Measurements from ENCODE around the gene KCNIP1.
"Not testable (repeated sequence)": the region's sequence is repeated elsewhere in the genome, so short reads cannot be mapped to it uniquely, and the experiment has no call there.

The KCNIP1 gene

DNA sequence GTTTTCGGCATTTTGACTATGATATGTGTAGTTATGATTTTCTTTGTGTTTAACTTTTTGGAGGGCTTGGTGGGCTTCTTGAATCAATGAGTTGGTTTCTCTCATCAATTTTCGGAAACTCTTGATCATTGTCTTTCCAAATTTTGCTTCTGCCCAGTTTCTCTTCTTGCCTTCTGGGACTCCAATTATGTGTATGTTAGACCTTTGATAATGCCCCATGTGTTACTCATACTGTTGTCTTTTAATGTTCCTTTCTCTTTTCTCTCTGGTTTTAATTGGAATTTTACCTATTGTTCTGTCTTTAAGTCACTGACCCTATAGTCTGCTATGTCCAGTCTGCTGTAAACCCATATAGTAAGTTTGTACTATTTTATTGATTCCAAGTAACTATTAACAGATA is 41.5 kb downstream of the KCNIP1 start:
- DNase-seq: no peak
- no peak overlapping the region for H2AFZ ChIP-seq (ENCODE audit: insufficient read depth, low read length, poor library complexity)
- H3K9me3 ChIP-seq (ENCODE audit: insufficient read depth, low read depth, low read length): no peaks in the 10 kb centered on the region
- H3K4me3 ChIP-seq (ENCODE audit: low read depth, low read length): no peak overlapping the region
- no peak overlapping the region for H3K27ac ChIP-seq (ENCODE audit: low read depth, low read length)
- H3K4me2 ChIP-seq (ENCODE audit: low read length): no peak overlapping the region
- H3K4me1 ChIP-seq (ENCODE audit: control insufficient read depth in 1 of 2, insufficient read depth in 2 of 2, low read length in 2 of 2): no peaks in the 10 kb centered on the region
- H3K27me3 ChIP-seq (ENCODE audit: insufficient read depth, low read length): no peaks in the 10 kb centered on the region
- WGBS (ENCODE audit: extremely low coverage, insufficient coverage, insufficient read length): no CpG with 5 or more reads among the region's 2 CpGs
- no peak overlapping the region for H3K9ac ChIP-seq (ENCODE audit: low read length)
- H4K12ac ChIP-seq (ENCODE audit: low read depth, low read length): no peak overlapping the region
- no peaks in the 10 kb centered on the region for H3K79me2 ChIP-seq (ENCODE audit: control insufficient read depth, insufficient read depth, low read length, poor library complexity)
- H3K14ac ChIP-seq (ENCODE audit: low read length): no peak overlapping the region
- no peak overlapping the region for H4K91ac ChIP-seq (ENCODE audit: low read depth, low read length)
- no peak overlapping the region for H2AK5ac ChIP-seq (ENCODE audit: low read length)
- H2BK120ac ChIP-seq (ENCODE audit: insufficient read depth, low read length, poor library complexity): no peak overlapping the region
- H3K36me3 ChIP-seq (ENCODE audit: control insufficient read depth in 1 of 2, insufficient read depth in 2 of 2, low read length in 2 of 2): no peaks in the 10 kb centered on the region
- no peaks in the 10 kb centered on the region for H3K79me1 ChIP-seq (ENCODE audit: low read length)
- no peak overlapping the region for H3K4ac ChIP-seq (ENCODE audit: low read depth, low read length)
- H4K8ac ChIP-seq (ENCODE audit: low read depth, low read length): no peak overlapping the region
- no peak overlapping the region for H3K18ac ChIP-seq (ENCODE audit: low read length)
- no peak overlapping the region for H2BK12ac ChIP-seq (ENCODE audit: low read length)
- no peak overlapping the region for H2BK5ac ChIP-seq (ENCODE audit: low read depth, low read length, poor library complexity)
- no peak overlapping the region for H3K23ac ChIP-seq (ENCODE audit: low read length)

DNA sequence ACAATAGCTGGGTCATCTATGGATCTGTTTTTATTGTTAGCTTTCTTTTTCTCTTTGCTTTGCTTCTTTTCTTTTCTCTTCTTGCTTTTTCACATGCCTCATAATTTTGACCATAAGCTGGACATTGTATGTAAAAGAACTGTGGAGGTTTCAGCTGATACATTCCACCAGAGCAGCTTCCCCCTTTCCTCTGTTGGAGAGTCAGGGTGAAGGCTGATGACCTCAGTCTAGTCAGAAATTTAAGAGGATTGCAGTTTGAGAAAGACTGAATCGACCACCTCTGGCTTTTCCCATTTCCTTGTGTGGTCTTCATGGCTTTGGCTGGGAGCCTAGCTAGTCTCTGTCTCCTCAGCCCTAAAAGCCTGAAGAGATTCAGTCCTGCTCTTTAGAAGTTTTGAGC is 42.0 kb downstream of the KCNIP1 start:
- no peak overlapping the region for H3K14ac ChIP-seq (ENCODE audit: low read length)
- H3K18ac ChIP-seq (ENCODE audit: low read length): no peak overlapping the region
- H3K9ac ChIP-seq (ENCODE audit: low read length): no peak overlapping the region
- no peak overlapping the region for H2BK5ac ChIP-seq (ENCODE audit: low read depth, low read length, poor library complexity)
- no peak overlapping the region for H2BK12ac ChIP-seq (ENCODE audit: low read length)
- no peaks in the 10 kb centered on the region for H3K4me1 ChIP-seq (ENCODE audit: control insufficient read depth in 1 of 2, insufficient read depth in 2 of 2, low read length in 2 of 2)
- no peak overlapping the region for H4K91ac ChIP-seq (ENCODE audit: low read depth, low read length)
- H3K9me3 ChIP-seq (ENCODE audit: insufficient read depth, low read depth, low read length): no peaks in the 10 kb centered on the region
- H2AK5ac ChIP-seq (ENCODE audit: low read length): no peak overlapping the region
- no peaks in the 10 kb centered on the region for H3K27me3 ChIP-seq (ENCODE audit: insufficient read depth, low read length)
- no CpG with 5 or more reads among the region's 1 CpG for WGBS (ENCODE audit: extremely low coverage, insufficient coverage, insufficient read length)
- H3K4me2 ChIP-seq (ENCODE audit: low read length): no peak overlapping the region
- DNase-seq: no peak
- H3K79me1 ChIP-seq (ENCODE audit: low read length): no peaks in the 10 kb centered on the region
- H2BK120ac ChIP-seq (ENCODE audit: insufficient read depth, low read length, poor library complexity): no peak overlapping the region
- no peak overlapping the region for H4K12ac ChIP-seq (ENCODE audit: low read depth, low read length)
- no peak overlapping the region for H2AFZ ChIP-seq (ENCODE audit: insufficient read depth, low read length, poor library complexity)
- no peak overlapping the region for H3K4me3 ChIP-seq (ENCODE audit: low read depth, low read length)
- H3K79me2 ChIP-seq (ENCODE audit: control insufficient read depth, insufficient read depth, low read length, poor library complexity): no peaks in the 10 kb centered on the region
- no peak overlapping the region for H3K23ac ChIP-seq (ENCODE audit: low read length)
- H3K36me3 ChIP-seq (ENCODE audit: control insufficient read depth in 1 of 2, insufficient read depth in 2 of 2, low read length in 2 of 2): no peaks in the 10 kb centered on the region
- H3K27ac ChIP-seq (ENCODE audit: low read depth, low read length): no peak overlapping the region
- no peak overlapping the region for H4K8ac ChIP-seq (ENCODE audit: low read depth, low read length)
- no peak overlapping the region for H3K4ac ChIP-seq (ENCODE audit: low read depth, low read length)

DNA sequence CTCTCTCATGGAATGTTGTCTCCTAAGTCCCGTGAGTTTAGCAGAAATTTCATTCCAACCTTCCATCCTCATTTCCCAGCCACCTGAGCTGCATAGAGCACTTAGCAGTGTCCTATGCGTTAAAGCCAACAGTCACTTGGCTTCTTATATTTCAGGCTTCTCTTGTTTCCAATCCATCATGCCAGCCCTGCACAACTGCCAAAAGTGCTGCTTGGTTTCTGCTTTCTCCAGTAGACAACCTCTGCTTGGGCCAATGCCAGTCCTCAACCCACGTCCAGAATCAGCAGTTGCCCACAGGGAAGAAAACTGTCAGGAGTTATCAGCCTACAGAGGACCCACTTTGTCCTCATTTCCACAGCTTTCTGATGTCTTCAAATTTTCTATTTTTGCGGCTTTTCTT is 42.5 kb downstream of the KCNIP1 start:
- Histone ChIP-seq H4K12ac (ENCODE audit: low read depth, low read length) (no peak overlapping the region), H3K4me3 (ENCODE audit: low read depth, low read length) (no peak overlapping the region), H3K4me2 (ENCODE audit: low read length) (no peak overlapping the region), H2BK120ac (ENCODE audit: insufficient read depth, low read length, poor library complexity) (no peak overlapping the region), H3K18ac (ENCODE audit: low read length) (no peak overlapping the region), H3K14ac (ENCODE audit: low read length) (no peak overlapping the region), H3K27ac (ENCODE audit: low read depth, low read length) (no peak overlapping the region), H3K9me3 (ENCODE audit: insufficient read depth, low read depth, low read length) (no peaks in the 10 kb centered on the region), H3K4ac (ENCODE audit: low read depth, low read length) (no peak overlapping the region), H2BK5ac (ENCODE audit: low read depth, low read length, poor library complexity) (no peak overlapping the region), H3K27me3 (ENCODE audit: insufficient read depth, low read length) (no peaks in the 10 kb centered on the region), H3K23ac (ENCODE audit: low read length) (no peak overlapping the region), H3K9ac (ENCODE audit: low read length) (no peak overlapping the region), H3K79me1 (ENCODE audit: low read length) (no peaks in the 10 kb centered on the region), H3K79me2 (ENCODE audit: control insufficient read depth, insufficient read depth, low read length, poor library complexity) (no peaks in the 10 kb centered on the region), H3K4me1 (ENCODE audit: control insufficient read depth in 1 of 2, insufficient read depth in 2 of 2, low read length in 2 of 2) (no peaks in the 10 kb centered on the region), H4K91ac (ENCODE audit: low read depth, low read length) (no peak overlapping the region), H2AK5ac (ENCODE audit: low read length) (no peak overlapping the region), H2BK12ac (ENCODE audit: low read length) (no peak overlapping the region), H4K8ac (ENCODE audit: low read depth, low read length) (no peak overlapping the region), H3K36me3 (ENCODE audit: control insufficient read depth in 1 of 2, insufficient read depth in 2 of 2, low read length in 2 of 2) (no peaks in the 10 kb centered on the region), H2AFZ (ENCODE audit: insufficient read depth, low read length, poor library complexity) (no peak overlapping the region)
- no peak for DNase-seq
- WGBS (ENCODE audit: extremely low coverage, insufficient coverage, insufficient read length): no CpG with 5 or more reads among the region's 4 CpGs

DNA sequence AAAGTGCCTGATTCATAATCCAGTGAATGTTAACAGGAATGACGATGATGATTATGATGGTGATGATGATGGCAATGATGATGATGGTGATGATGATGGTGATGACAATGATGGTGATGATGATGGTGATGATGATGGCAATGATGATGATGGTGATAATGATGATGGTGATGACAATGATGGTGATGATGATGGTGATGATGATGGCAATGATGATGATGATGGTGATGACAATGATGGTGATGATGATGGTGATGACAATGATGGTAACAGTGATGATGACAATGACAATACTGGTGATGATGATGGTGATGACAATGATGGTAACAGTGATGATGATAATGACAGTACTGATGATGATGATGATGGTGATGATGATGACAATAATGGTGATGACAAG is 46.6 kb downstream of the KCNIP1 start:
- H2AFZ ChIP-seq (ENCODE audit: insufficient read depth, low read length, poor library complexity); H3K4me1 ChIP-seq (ENCODE audit: control insufficient read depth in 1 of 2, insufficient read depth in 2 of 2, low read length in 2 of 2); H2AK5ac ChIP-seq (ENCODE audit: low read length); H3K27ac ChIP-seq (ENCODE audit: low read depth, low read length); H2BK5ac ChIP-seq (ENCODE audit: low read depth, low read length, poor library complexity); H3K79me2 ChIP-seq (ENCODE audit: control insufficient read depth, insufficient read depth, low read length, poor library complexity); H3K9me3 ChIP-seq (ENCODE audit: insufficient read depth, low read depth, low read length); H3K4me3 ChIP-seq (ENCODE audit: low read depth, low read length); H2BK12ac ChIP-seq (ENCODE audit: low read length); H4K91ac ChIP-seq (ENCODE audit: low read depth, low read length); H3K27me3 ChIP-seq (ENCODE audit: insufficient read depth, low read length); H4K12ac ChIP-seq (ENCODE audit: low read depth, low read length); H3K18ac ChIP-seq (ENCODE audit: low read length); H2BK120ac ChIP-seq (ENCODE audit: insufficient read depth, low read length, poor library complexity); H3K9ac ChIP-seq (ENCODE audit: low read length); H4K8ac ChIP-seq (ENCODE audit: low read depth, low read length); H3K4me2 ChIP-seq (ENCODE audit: low read length); H3K4ac ChIP-seq (ENCODE audit: low read depth, low read length); H3K14ac ChIP-seq (ENCODE audit: low read length); H3K23ac ChIP-seq (ENCODE audit: low read length); DNase-seq; H3K79me1 ChIP-seq (ENCODE audit: low read length); H3K36me3 ChIP-seq (ENCODE audit: control insufficient read depth in 1 of 2, insufficient read depth in 2 of 2, low read length in 2 of 2): not testable (repeated sequence)
- no CpG with 5 or more reads among the region's 1 CpG for WGBS (ENCODE audit: extremely low coverage, insufficient coverage, insufficient read length)

All from trophoblast cell (in vitro differentiated cells and primary cell).